CD4-positive, CD25-positive, alpha-beta regulatory T cell (primary cell): ENCODE data around the gene SORCS3. TPM values are rescaled to one million over a fixed set of nuclear protein-coding genes. Genes with fewer than 3 reads are reported as not detected.
A peak's percentile ranks its signal among the peaks of the same experiment; 100 is the strongest.

Experiments
- ATAC-seq, 2 donors: fragments of 150-1000 bp; cut with Tn5 transposase; one replicate each; pipeline ENCODE4 v1.10.0; 2021; ENCODE audit warnings: low read depth in 2 of 2, moderate number of reproducible peaks in 2 of 2, moderate library complexity in 1 of 2
- DNase-seq, 3 donors: peaks; one replicate each; pipeline versions ENCODE4 v3.0.0 to v3.0.0-alpha.2; 2012 to 2022; ENCODE audit warnings: mixed read lengths in 1 of 3
- H3K27ac ChIP-seq: one replicate; pipeline ENCODE4 v1.7.0; 2013; ENCODE audit warnings: mild to moderate bottlenecking, low read length; ENCODE audit not compliant: insufficient read depth, poor library complexity, severe bottlenecking
- H3K27me3 ChIP-seq: one replicate; pipeline ENCODE4 v1.7.0; 2013; ENCODE audit warnings: low read length; ENCODE audit not compliant: control insufficient read depth, insufficient read depth
- H3K36me3 ChIP-seq: one replicate; pipeline ENCODE4 v1.7.0; 2013; ENCODE audit warnings: mild to moderate bottlenecking, low read length, moderate library complexity; ENCODE audit not compliant: control insufficient read depth, insufficient read depth
- H3K4me1 ChIP-seq: 2 replicates; pipeline ENCODE4 v1.7.0; 2013; ENCODE audit warnings: mild to moderate bottlenecking, low read length; ENCODE audit not compliant: insufficient read depth, control insufficient read depth, poor library complexity, severe bottlenecking
- H3K4me3 ChIP-seq: one replicate; pipeline ENCODE4 v1.7.0; 2013; ENCODE audit warnings: low read depth, mild to moderate bottlenecking, low read length, moderate library complexity
- H3K9me3 ChIP-seq, 2 experiments: 1 replicate in 1 of 2; 2 replicates in 1 of 2; pipeline ENCODE4 v1.7.0; 2013; ENCODE audit warnings: low read length in 2 of 2, mild to moderate bottlenecking in 1 of 2, moderate library complexity in 1 of 2; ENCODE audit not compliant: control insufficient read depth in 2 of 2
- H3K27ac Mint-ChIP-seq, 3 donors: one replicate each; pipeline ENCODE4 v1.8.0; 2020 to 2022; ENCODE audit warnings: mild to moderate bottlenecking in 3 of 3, mixed read lengths in 3 of 3, moderate library complexity in 2 of 3
- H3K27me3 Mint-ChIP-seq: one replicate; pipeline ENCODE4 v1.8.0; 2022; ENCODE audit warnings: mild to moderate bottlenecking, mixed read lengths
- H3K36me3 Mint-ChIP-seq: one replicate; pipeline ENCODE4 v1.8.0; 2020; ENCODE audit warnings: mixed read lengths
- H3K4me1 Mint-ChIP-seq, 4 donors: one replicate each; pipeline ENCODE4 v1.8.0; 2020 to 2022; ENCODE audit warnings: mixed read lengths in 4 of 4, mild to moderate bottlenecking in 1 of 4
- H3K4me3 Mint-ChIP-seq, 4 donors: one replicate each; pipeline ENCODE4 v1.8.0; 2020 to 2022; ENCODE audit warnings: mild to moderate bottlenecking in 4 of 4, mixed read lengths in 4 of 4, moderate library complexity in 3 of 4
- H3K9me3 Mint-ChIP-seq, 7 donors: one replicate each; pipeline ENCODE4 v1.8.0; 2020 to 2022; ENCODE audit warnings: mixed read lengths in 7 of 7, mild to moderate bottlenecking in 3 of 7, moderate library complexity in 2 of 7
- polyA plus RNA-seq, 4 donors: library from polyadenylated mRNA; unstranded; fragments of 300-500 nt; fragmentation: Illumina TruSeq; gene quantifications; one replicate each; pipeline ENCODE4 v1.2.3, GENCODE V29; 2021
- total RNA-seq: library from RNA; stranded (reverse); gene quantifications from one replicate; pipeline ENCODE4 v1.2.3, GENCODE V29; 2022

The SORCS3 gene
- total and polyA plus RNA-seq, 5 donors from 2014 or later: 0.35 TPM; not detected in 4

DNA sequence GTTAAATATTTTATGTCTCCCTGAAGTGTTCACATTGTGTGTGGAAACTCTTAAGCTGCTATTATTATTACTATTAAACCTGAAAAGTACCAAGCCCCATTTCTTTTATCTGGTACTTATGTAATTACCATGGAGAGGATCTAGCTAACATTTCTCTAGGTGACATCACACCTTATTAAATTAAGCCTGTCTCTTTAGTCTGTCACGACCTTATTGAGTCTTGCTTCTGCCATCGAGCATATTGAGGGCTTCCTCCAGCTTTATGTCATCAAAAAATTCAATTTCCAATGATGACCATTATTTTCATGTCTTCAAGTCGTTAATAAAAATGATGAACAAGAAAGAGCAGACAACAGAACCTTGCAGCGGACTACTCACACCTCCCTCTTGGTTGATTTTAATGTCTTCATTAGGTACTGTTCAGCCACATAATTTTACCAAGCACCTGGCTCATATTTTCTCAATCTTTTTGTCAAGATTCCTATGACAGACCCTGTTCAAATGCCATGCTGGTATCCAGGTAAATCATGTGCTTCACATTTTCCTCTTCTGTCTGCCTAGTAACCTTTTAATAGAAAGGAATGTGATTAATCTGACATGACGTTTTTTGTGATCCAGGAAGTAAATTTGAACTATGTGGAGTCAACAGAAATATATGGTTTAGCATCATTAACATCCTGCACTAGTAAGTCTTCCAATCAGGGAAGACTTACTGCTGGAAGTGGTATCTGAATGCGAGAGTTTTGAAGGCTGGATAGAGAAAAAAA lies 556.7 kb downstream of the SORCS3 start:
- H3K9me3 Mint-ChIP-seq: peaks cover 0 to 7% (median 4%) of the 10 kb centered on the region in 7 donors
- H3K9me3 ChIP-seq: no peaks in the 10 kb centered on the region

GRCh38 chr10:105206616-105207015 lies 565.5 kb downstream of the SORCS3 start:
- DNase-seq (no peak), ATAC-seq (no peak)
- Histone ChIP-seq H3K9me3 (no peaks in the 10 kb centered on the region), H3K4me3 (no peak overlapping the region), H3K27me3 (no peaks in the 10 kb centered on the region), H3K4me1 (no peaks in the 10 kb centered on the region), H3K36me3 (no peaks in the 10 kb centered on the region), H3K27ac (no peak overlapping the region)
- Mint-ChIP-seq H3K27me3 (no peaks in the 10 kb centered on the region), H3K36me3 (no peaks in the 10 kb centered on the region), H3K4me3 (no peak overlapping the region), H3K4me1 (no peaks in the 10 kb centered on the region), H3K27ac (no peak overlapping the region), H3K9me3 (peaks cover 0 to 11% (median 6%) of the 10 kb centered on the region in 7 donors)

More for the DNA sequence above, 556.7 kb downstream of the SORCS3 start:
- ATAC-seq (no peak), DNase-seq (no peak)
- Mint-ChIP-seq H3K36me3 (no peaks in the 10 kb centered on the region), H3K4me3 (no peak overlapping the region), H3K4me1 (no peaks in the 10 kb centered on the region), H3K27ac (no peak overlapping the region), H3K27me3 (no peaks in the 10 kb centered on the region)
- no peak overlapping the region for H3K4me3 ChIP-seq
- H3K36me3 ChIP-seq: no peaks in the 10 kb centered on the region
- H3K4me1 ChIP-seq: no peaks in the 10 kb centered on the region
- H3K27ac ChIP-seq: no peak overlapping the region
- H3K27me3 ChIP-seq: no peaks in the 10 kb centered on the region

DNA sequence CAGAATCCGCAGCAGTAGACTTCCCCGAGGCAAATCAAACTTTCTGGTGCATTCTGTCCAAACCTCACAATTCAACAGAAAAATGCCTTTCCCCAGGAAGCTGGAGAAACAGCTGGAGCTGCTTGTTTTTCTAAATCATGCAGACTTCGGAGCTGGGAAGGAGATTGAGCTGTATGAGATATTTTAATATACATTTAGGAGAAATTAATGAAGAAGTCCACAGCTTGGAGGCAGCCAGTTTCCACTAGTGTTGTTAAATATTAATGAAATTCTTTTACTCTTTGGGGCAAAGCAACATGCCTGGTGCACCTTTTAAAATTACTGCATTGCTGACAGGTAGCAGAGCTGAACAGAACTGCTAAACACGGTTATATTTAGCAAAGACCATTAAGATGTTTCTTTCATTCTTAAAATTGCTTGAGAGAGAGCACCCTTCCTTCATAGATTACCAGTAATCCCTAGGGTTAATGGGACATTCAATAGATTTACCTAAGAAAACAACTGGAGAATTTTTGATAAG lies 566.4 kb downstream of the SORCS3 start:
- Mint-ChIP-seq H3K27me3 (no peaks in the 10 kb centered on the region), H3K27ac (no peak overlapping the region), H3K36me3 (no peaks in the 10 kb centered on the region), H3K4me1 (no peaks in the 10 kb centered on the region), H3K4me3 (no peak overlapping the region), H3K9me3 (peaks cover 0 to 14% (median 7%) of the 10 kb centered on the region in 7 donors)
- no peak for DNase-seq
- Histone ChIP-seq H3K36me3 (no peaks in the 10 kb centered on the region), H3K9me3 (no peaks in the 10 kb centered on the region), H3K27me3 (no peaks in the 10 kb centered on the region), H3K4me3 (no peak overlapping the region), H3K4me1 (no peaks in the 10 kb centered on the region), H3K27ac (no peak overlapping the region)
- ATAC-seq: no peak

DNA sequence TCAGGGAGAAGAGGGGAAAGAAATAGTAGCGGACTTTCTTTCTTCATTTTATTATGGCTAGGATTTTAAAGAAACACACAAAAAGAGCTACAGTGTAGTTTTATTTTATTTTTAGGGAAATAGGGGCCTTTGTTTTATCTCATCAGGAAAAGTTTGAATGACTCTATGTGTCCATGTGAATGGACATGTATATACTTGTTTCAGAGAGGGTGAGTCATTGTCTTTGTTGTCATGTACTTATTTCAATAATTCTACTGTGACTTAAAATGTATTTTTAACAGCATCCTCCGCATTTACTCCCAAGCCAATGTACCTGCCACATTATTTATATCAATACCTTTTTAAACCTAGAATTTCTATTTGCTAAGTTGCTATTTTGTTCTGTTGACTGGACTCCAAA lies 569.5 kb downstream of the SORCS3 start:
- no peak overlapping the region for H3K27ac Mint-ChIP-seq
- no peaks in the 10 kb centered on the region for H3K36me3 ChIP-seq
- no peak overlapping the region for H3K4me3 ChIP-seq
- no peaks in the 10 kb centered on the region for H3K9me3 ChIP-seq
- H3K9me3 Mint-ChIP-seq: peaks cover under 1 to 15% (median 9%) of the 10 kb centered on the region in 7 donors
- H3K27me3 Mint-ChIP-seq: no peaks in the 10 kb centered on the region
- H3K27ac ChIP-seq: no peak overlapping the region
- no peaks in the 10 kb centered on the region for H3K36me3 Mint-ChIP-seq
- H3K4me1 ChIP-seq: no peaks in the 10 kb centered on the region
- H3K4me1 Mint-ChIP-seq: no peaks in the 10 kb centered on the region
- DNase-seq (no peak), ATAC-seq (no peak)
- no peaks in the 10 kb centered on the region for H3K27me3 ChIP-seq
- H3K4me3 Mint-ChIP-seq: no peak overlapping the region

- ATAC-seq (no peak), DNase-seq (no peak)
- no peak overlapping the region for H3K4me3 ChIP-seq
- Mint-ChIP-seq H3K9me3 (peaks cover 0 to 11% (median 5%) of the 10 kb centered on the region in 7 donors), H3K4me3 (no peak overlapping the region), H3K27me3 (no peaks in the 10 kb centered on the region), H3K27ac (no peak overlapping the region), H3K4me1 (no peaks in the 10 kb centered on the region), H3K36me3 (no peaks in the 10 kb centered on the region)
- H3K27ac ChIP-seq: no peak overlapping the region
- H3K27me3 ChIP-seq: no peaks in the 10 kb centered on the region
- peaks cover 0 to 4% of the 10 kb centered on the region in 2 experiments for H3K9me3 ChIP-seq
- no peaks in the 10 kb centered on the region for H3K4me1 ChIP-seq
- no peaks in the 10 kb centered on the region for H3K36me3 ChIP-seq
These were observed 596.6 kb downstream of the SORCS3 start for GRCh38 chr10:105237685-105238084.

- Mint-ChIP-seq H3K27me3 (no peaks in the 10 kb centered on the region), H3K9me3 (peaks cover 0 to 8% (median 4%) of the 10 kb centered on the region in 7 donors), H3K4me1 (no peaks in the 10 kb centered on the region), H3K4me3 (no peak overlapping the region), H3K36me3 (no peaks in the 10 kb centered on the region), H3K27ac (no peak overlapping the region)
- ATAC-seq (no peak), DNase-seq (no peak)
- H3K4me3 ChIP-seq: no peak overlapping the region
- H3K27ac ChIP-seq: no peak overlapping the region
- H3K9me3 ChIP-seq: peaks cover 0 to 4% of the 10 kb centered on the region in 2 experiments
- H3K4me1 ChIP-seq: no peaks in the 10 kb centered on the region
- no peaks in the 10 kb centered on the region for H3K36me3 ChIP-seq
- H3K27me3 ChIP-seq: no peaks in the 10 kb centered on the region
These were observed 598.5 kb downstream of the SORCS3 start for GRCh38 chr10:105239311-105240219.

GRCh38 chr10:105241254-105241653 lies 600.2 kb downstream of the SORCS3 start:
- Histone ChIP-seq H3K4me1 (no peaks in the 10 kb centered on the region), H3K36me3 (no peaks in the 10 kb centered on the region), H3K9me3 (no peaks in the 10 kb centered on the region), H3K27ac (no peak overlapping the region), H3K27me3 (no peaks in the 10 kb centered on the region), H3K4me3 (no peak overlapping the region)
- Mint-ChIP-seq H3K9me3 (peaks cover 0 to 5% (median 2%) of the 10 kb centered on the region in 7 donors), H3K36me3 (no peaks in the 10 kb centered on the region), H3K27ac (no peak overlapping the region), H3K4me3 (peak overlapping the region in 1 of 4 donors; percentile 40), H3K27me3 (no peaks in the 10 kb centered on the region), H3K4me1 (no peaks in the 10 kb centered on the region)
- DNase-seq (no peak), ATAC-seq (no peak)
